Measurements from ENCODE around the gene TRIM15. TPM values are rescaled to one million over a fixed set of nuclear protein-coding genes. Genes with fewer than 3 reads are reported as not detected.

The TRIM15 gene
- total RNA-seq, 1 donor: not detected

DNA sequence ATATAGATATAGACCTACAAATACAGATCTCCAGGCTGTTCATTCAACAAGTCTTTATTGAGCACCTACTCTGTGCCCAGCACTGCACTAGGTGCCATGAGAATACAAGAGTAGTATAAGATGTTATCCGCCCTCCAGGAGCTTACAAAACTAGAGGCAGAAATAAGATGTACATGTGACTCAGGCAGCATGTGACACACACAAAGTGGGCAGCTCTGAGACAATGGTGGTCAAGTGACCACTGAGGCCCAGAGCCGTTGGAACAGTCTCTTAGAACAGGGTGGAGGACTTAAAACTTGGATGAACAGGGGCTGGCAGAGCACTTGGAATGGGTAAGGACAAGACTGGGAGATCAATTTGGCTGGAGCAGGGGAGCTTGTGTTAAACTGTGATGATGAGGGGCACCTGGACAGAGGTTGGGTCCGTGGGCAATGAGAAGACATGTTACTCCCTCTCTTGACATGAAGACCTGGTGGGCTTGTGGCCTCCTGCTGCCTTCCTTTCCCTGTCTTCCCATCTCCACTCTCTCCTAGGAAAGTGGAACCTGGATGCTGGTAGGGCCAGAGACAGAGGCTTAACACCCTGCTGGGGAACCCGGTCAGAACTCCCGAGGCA, 21.2 kb downstream of the TRIM15 start:
- DNase-seq (ENCODE audit: low read depth): no peak
- TF ChIP-seq, protein P1, sequence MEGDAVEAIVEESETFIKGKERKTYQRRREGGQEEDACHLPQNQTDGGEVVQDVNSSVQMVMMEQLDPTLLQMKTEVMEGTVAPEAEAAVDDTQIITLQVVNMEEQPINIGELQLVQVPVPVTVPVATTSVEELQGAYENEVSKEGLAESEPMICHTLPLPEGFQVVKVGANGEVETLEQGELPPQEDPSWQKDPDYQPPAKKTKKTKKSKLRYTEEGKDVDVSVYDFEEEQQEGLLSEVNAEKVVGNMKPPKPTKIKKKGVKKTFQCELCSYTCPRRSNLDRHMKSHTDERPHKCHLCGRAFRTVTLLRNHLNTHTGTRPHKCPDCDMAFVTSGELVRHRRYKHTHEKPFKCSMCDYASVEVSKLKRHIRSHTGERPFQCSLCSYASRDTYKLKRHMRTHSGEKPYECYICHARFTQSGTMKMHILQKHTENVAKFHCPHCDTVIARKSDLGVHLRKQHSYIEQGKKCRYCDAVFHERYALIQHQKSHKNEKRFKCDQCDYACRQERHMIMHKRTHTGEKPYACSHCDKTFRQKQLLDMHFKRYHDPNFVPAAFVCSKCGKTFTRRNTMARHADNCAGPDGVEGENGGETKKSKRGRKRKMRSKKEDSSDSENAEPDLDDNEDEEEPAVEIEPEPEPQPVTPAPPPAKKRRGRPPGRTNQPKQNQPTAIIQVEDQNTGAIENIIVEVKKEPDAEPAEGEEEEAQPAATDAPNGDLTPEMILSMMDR (IDR thresholded peaks at IDR 0.05; ENCODE audit: insufficient read depth, low read length): no peak

DNA sequence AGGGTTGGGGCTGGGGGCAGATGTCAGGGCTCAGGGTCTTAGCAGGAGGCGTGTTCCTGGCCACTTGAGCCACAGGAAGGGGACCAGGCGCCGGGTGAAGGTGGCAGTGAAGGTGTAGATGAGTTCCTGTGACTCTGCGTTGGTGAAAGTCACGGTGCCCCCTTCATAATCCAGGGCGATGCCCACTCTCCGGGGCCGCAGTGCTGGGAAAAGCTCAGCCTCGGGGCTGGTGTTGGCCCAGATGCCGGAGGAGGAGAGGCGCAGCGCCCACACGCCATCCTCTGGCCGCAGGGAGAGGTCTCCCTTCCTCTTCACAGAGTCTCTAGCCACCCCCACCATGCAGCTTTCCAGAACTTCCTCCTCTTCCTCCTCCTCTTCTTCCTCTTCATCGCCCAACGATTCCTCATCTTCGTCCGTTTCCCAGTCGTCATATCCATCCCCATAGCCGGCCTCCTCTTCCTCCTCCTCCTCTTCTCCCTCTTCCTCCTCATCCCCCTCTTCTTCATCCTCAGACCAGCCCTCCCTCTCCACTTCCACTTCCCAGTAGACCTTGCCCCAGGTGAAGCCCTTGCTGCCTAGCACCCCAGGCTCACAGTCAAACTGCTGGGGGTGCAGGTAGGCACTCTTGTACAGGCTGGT, 22.6 kb downstream of the TRIM15 start:
- H3K4me3 ChIP-seq (ENCODE audit: low read depth, low read length): no peak overlapping the region
- TF ChIP-seq, protein P1 (IDR thresholded peaks at IDR 0.05; ENCODE audit: insufficient read depth, low read length): no peak
- DNase-seq (ENCODE audit: low read depth): no peak

More for the DNA sequence above, 21.2 kb downstream of the TRIM15 start:
- H3K4me3 ChIP-seq (ENCODE audit: low read depth, low read length): no peak overlapping the region

DNA sequence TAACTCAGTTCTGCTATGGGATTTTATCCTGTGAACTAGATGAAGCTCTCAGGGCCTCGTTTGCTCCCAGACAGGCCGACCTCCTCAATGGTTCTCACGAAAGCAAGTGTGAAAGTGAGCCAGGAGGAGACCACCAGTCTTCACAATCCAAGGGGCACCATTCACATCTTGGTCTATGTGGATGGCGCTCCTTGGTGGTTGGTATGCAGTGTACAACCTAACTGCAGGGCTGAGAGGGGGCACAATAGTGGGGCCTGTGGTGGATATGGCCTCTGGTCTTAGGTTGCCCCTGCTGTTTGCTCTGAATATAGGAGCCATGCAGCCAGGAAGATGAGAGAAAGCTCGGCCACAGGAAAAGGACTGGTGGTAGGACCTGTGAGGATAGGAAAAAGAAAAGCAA, 25.2 kb downstream of the TRIM15 start:
- no peak overlapping the region for H3K4me3 ChIP-seq (ENCODE audit: low read depth, low read length)
- TF ChIP-seq, protein P1 (IDR thresholded peaks at IDR 0.05; ENCODE audit: insufficient read depth, low read length): no peak
- DNase-seq (ENCODE audit: low read depth): no peak

DNA sequence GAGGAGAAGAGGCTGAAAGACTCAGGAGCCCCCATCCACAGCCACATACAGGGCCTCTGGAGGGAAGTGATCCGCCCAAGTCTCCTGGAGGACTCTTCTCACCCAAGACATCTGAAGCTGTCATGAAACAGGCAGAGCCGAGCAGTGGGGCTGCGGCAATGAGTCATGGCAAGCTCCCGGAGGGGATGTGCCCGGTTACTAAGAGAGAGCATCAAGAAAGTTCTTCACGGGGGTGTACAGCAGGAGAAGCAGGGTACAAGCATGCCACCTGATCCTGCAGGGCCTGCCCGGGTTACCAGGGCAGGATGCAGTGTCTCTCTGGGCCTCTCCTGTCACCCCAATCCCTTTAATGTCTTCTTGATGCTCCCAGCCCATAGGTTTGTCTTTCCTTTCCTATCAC, 28.7 kb downstream of the TRIM15 start:
- no peak for DNase-seq (ENCODE audit: low read depth)

DNA sequence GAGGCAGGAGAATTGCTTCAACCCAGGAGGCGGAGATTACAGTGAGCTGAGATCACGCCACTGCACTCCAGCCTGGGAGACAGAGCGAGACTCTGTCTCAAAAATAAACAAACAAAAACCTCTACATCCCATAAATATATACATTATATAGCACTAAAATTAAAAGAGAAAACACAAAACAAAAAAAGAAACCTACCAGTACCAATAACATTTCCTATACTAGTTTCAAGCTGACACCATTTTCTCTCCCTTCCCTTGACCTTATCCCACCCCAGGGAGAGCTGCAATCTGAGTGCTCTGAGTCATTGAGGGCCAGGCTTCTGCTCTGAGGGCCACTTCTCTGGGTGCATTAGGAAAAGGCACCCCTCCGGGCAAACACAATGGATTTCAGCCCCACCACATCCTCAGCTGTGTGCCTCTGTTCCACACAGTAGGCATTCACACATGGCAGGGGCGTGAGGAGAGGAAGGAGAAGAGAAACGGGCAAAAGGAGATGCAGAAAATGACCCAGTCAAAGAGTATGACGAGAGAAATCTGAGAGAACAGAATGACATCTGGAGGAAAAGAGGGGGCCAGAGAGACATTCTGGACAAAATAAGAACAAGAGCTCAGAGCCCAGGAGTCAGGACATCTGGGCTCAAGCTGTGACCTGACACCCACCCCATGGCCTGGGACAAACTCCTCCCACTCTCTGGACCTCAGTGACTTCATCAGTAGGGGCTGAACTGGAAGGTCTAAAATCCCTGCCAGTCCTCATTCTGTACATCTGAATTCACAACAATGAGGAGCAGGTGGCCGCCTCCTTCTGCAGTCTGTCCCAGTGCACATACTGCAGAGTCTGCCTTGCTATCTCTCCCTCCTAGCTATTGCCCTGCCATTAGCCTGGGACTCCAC, 31.7 kb downstream of the TRIM15 start:
- TF ChIP-seq, protein P1 (IDR thresholded peaks at IDR 0.05; ENCODE audit: insufficient read depth, low read length): no peak
- DNase-seq (ENCODE audit: low read depth): no peak
- no peak overlapping the region for H3K4me3 ChIP-seq (ENCODE audit: low read depth, low read length)

More for the DNA sequence above, 28.7 kb downstream of the TRIM15 start:
- no peak overlapping the region for H3K4me3 ChIP-seq (ENCODE audit: low read depth, low read length)
- TF ChIP-seq, protein P1 (IDR thresholded peaks at IDR 0.05; ENCODE audit: insufficient read depth, low read length): no peak

DNA sequence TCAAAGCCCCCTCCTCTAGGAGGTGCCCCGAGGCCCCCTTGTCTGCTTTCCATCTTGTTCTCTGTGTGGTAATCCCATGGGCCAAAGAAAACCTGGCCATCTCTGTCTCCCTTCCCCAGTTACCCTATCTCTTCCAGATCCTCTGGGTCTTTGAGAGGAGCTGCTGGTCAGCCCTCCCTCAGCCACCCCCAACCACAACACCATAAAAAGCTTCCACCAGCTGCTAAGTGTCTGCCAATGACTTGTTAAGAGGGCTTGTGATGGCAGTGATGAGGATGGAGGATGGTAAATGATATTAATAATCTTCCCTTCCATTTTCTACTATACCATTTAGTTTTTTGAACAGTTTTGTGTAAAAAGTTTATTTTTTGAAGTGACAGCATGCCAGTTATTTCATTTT, 32.6 kb downstream of the TRIM15 start:
- H3K4me3 ChIP-seq (ENCODE audit: low read depth, low read length): no peak overlapping the region
- TF ChIP-seq, protein P1 (IDR thresholded peaks at IDR 0.05; ENCODE audit: insufficient read depth, low read length): no peak
- DNase-seq (ENCODE audit: low read depth): no peak

All from fibroblast of the aortic adventitia (primary cell).